ENCODE results near the gene SLC35G6.
"Not testable (repeated sequence)": the region's sequence is repeated elsewhere in the genome, so short reads cannot be mapped to it uniquely, and the experiment has no call there.

The SLC35G6 gene

GRCh38 chr17:7478276-7479212 lies 2.7 kb upstream of the SLC35G6 start:
- peak; percentile 60 for DNase-seq (ENCODE audit: low spot score)

- peak; percentile 49 for DNase-seq (ENCODE audit: low spot score)
Measured at GRCh38 chr17:7479213-7480088, 1.8 kb upstream of the SLC35G6 start, which contains the start of gene ZBTB4. Gene ZBTB4, minus strand, starts transcription at chr17:7479631. Its CDS starts 12,830 bp downstream, at chr17:7466801.

- no peak for DNase-seq (ENCODE audit: low spot score)
Measured at GRCh38 chr17:7480089-7480384, 1.2 kb upstream of the SLC35G6 start.

GRCh38 chr17:7481842-7482741 lies 846 bp downstream of the SLC35G6 start:
- DNase-seq (ENCODE audit: low spot score) = not testable (repeated sequence)

GRCh38 chr17:7482742-7483088 lies 1.5 kb downstream of the SLC35G6 start:
- not testable (repeated sequence) for DNase-seq (ENCODE audit: low spot score)

GRCh38 chr17:7483255-7484066 lies 2.2 kb downstream of the SLC35G6 start:
- DNase-seq (ENCODE audit: low spot score) = peak; percentile 94

- DNase-seq (ENCODE audit: low spot score) = peak; percentile 98
Measured at GRCh38 chr17:7484067-7484918, 3.0 kb downstream of the SLC35G6 start, which contains the start of gene POLR2A. Gene POLR2A, plus strand, starts transcription at chr17:7484366.

GRCh38 chr17:7484919-7485377 lies 3.7 kb downstream of the SLC35G6 start:
- DNase-seq (ENCODE audit: low spot score) = no peak

- peak; percentile 52 for DNase-seq (ENCODE audit: low spot score)
Measured at GRCh38 chr17:7486181-7486580, 4.9 kb downstream of the SLC35G6 start.

GRCh38 chr17:7490144-7490543 lies 8.9 kb downstream of the SLC35G6 start:
- no peak for DNase-seq (ENCODE audit: low spot score)

- DNase-seq (ENCODE audit: low spot score) = no peak
Measured at GRCh38 chr17:7491583-7491982, 10.3 kb downstream of the SLC35G6 start.

- DNase-seq (ENCODE audit: low spot score) = no peak
Measured at GRCh38 chr17:7493941-7494340, 12.7 kb downstream of the SLC35G6 start.

GRCh38 chr17:7495906-7496434 lies 14.7 kb downstream of the SLC35G6 start:
- no peak for DNase-seq (ENCODE audit: low spot score)

GRCh38 chr17:7496470-7497183 lies 15.4 kb downstream of the SLC35G6 start:
- no peak for DNase-seq (ENCODE audit: low spot score)

GRCh38 chr17:7497228-7497627 lies 16.0 kb downstream of the SLC35G6 start:
- DNase-seq (ENCODE audit: low spot score) = no peak

GRCh38 chr17:7497636-7498035 lies 16.4 kb downstream of the SLC35G6 start:
- DNase-seq (ENCODE audit: low spot score) = no peak

GRCh38 chr17:7499161-7499560 lies 17.9 kb downstream of the SLC35G6 start:
- no peak for DNase-seq (ENCODE audit: low spot score)

- DNase-seq (ENCODE audit: low spot score) = no peak
Measured at GRCh38 chr17:7501729-7502128, 20.5 kb downstream of the SLC35G6 start.

All from RKO (cell line).